Fibroblast of villous mesenchyme (primary cell): ENCODE data around the gene APOA4. TPM values are rescaled to one million over a fixed set of nuclear protein-coding genes. Genes with fewer than 3 reads are reported as not detected.
"Not testable (repeated sequence)": the region's sequence is repeated elsewhere in the genome, so short reads cannot be mapped to it uniquely, and the experiment has no call there.

ENCODE experiments used
- DNase-seq: peaks from one replicate; pipeline ENCODE4 v3.0.0-alpha.2; 2010; ENCODE audit warnings: low read depth
- H3K4me3 ChIP-seq: 2 replicates; pipeline ENCODE4 v1.5.1; 2011; ENCODE audit warnings: low read depth, mild to moderate bottlenecking, low read length
- total RNA-seq: library from RNA; depleted of rRNA; stranded (reverse); fragments of >200 nt; gene quantifications from 2 replicates; pipeline ENCODE4 v1.2.3, GENCODE V29; 2012
- TF ChIP-seq, protein P1 (sequence below): IDR thresholded peaks from 2 replicates; pipeline ENCODE4 v1.5.1; 2012; ENCODE audit warnings: low read depth, mild to moderate bottlenecking, low read length; ENCODE audit not compliant: insufficient read depth

The APOA4 gene
- total RNA-seq, 1 donor, result not detected

GRCh38 chr11:116807601-116808261, 15.4 kb downstream of the APOA4 start:
- no peak for DNase-seq
- no peak overlapping the region for H3K4me3 ChIP-seq
- TF ChIP-seq, protein P1, sequence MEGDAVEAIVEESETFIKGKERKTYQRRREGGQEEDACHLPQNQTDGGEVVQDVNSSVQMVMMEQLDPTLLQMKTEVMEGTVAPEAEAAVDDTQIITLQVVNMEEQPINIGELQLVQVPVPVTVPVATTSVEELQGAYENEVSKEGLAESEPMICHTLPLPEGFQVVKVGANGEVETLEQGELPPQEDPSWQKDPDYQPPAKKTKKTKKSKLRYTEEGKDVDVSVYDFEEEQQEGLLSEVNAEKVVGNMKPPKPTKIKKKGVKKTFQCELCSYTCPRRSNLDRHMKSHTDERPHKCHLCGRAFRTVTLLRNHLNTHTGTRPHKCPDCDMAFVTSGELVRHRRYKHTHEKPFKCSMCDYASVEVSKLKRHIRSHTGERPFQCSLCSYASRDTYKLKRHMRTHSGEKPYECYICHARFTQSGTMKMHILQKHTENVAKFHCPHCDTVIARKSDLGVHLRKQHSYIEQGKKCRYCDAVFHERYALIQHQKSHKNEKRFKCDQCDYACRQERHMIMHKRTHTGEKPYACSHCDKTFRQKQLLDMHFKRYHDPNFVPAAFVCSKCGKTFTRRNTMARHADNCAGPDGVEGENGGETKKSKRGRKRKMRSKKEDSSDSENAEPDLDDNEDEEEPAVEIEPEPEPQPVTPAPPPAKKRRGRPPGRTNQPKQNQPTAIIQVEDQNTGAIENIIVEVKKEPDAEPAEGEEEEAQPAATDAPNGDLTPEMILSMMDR, result no peak

DNA sequence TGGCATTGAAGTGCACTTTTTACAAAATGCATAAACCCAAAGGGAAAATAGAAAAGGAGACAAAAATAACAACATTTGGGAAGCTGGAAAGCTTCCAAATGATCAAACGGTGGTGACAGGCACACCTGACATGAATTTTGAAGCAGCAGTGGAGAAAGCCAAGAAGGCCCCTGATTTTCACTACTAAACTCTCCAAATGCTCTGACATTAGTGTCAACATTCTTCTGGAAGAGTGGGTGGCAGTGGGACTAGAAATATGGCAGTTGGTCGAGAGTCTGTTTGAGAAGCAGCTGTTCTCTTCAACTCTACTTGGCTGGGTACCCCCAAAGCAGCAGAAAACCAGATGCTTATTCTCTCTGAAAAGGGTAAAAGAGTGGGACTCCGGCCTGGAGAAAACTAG, 19.1 kb downstream of the APOA4 start:
- DNase-seq, result no peak
- TF ChIP-seq, protein P1, result no peak
- H3K4me3 ChIP-seq, result no peak overlapping the region

- not testable (repeated sequence) for H3K4me3 ChIP-seq, DNase-seq
These were observed 21.4 kb downstream of the APOA4 start for GRCh38 chr11:116801662-116802061.

GRCh38 chr11:116800610-116801009, 22.5 kb downstream of the APOA4 start:
- DNase-seq, result no peak
- TF ChIP-seq, protein P1, result no peak

DNA sequence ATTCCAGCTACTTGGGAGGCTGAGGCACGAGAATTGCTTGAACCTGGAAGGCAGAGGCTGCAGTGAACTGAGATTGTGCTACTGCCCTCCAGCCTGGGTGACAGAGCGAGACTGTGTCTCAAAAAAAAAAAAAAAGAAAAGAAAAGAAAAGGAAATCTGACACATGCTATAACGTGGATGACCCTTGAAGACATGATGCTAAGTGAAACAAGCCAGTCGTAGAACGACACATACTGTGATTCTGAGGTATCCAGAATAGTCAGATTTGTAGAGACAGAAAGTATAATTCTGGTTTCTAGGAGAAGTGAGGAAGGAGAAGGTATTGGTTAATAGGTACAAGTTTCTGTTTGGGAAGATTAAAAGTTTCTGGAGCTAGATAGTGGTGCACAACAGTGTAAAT, 24.7 kb downstream of the APOA4 start:
- no peak overlapping the region for H3K4me3 ChIP-seq
- TF ChIP-seq, protein P1, result no peak
- no peak for DNase-seq

More at GRCh38 chr11:116800610-116801009, 22.5 kb downstream of the APOA4 start:
- no peak overlapping the region for H3K4me3 ChIP-seq

GRCh38 chr11:116797816-116798215, 25.3 kb downstream of the APOA4 start:
- no peak for DNase-seq
- H3K4me3 ChIP-seq, result no peak overlapping the region
- TF ChIP-seq, protein P1, result no peak

DNA sequence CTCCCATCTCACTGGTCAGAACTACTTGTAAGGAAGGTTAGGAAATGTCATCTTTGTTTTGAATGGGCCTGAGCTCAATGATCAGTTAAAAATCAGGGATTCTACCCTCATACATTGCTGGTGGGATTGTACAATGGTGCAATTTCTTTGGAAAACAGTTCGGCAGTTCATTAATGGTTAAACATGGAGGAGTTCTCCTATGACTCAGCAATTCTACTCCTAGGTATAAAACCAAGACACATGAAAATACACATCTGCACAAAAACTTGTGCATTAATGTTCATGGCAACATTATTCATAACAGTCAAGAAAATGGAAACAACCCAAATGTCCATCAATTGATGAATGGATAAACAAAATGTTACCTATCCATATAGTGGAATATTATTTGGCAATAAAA, 26.6 kb downstream of the APOA4 start:
- H3K4me3 ChIP-seq, result no peak overlapping the region
- DNase-seq, result no peak
- TF ChIP-seq, protein P1, result no peak
